DMS79 treated with DMSO at 0.1 percent for 48 hours (cell line): ENCODE measurements around the gene HIGD2B.
"Not testable (repeated sequence)": the region's sequence is repeated elsewhere in the genome, so short reads cannot be mapped to it uniquely, and the experiment has no call there.

Experiments used
- DNase-seq: peaks from one replicate; lab custom pipeline; 2025; lab: John Stamatoyannopoulos, UW

The HIGD2B gene, protein sequence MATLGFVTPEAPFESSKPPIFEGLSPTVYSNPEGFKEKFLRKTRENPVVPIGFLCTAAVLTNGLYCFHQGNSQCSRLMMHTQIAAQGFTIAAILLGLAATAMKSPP

DNA sequence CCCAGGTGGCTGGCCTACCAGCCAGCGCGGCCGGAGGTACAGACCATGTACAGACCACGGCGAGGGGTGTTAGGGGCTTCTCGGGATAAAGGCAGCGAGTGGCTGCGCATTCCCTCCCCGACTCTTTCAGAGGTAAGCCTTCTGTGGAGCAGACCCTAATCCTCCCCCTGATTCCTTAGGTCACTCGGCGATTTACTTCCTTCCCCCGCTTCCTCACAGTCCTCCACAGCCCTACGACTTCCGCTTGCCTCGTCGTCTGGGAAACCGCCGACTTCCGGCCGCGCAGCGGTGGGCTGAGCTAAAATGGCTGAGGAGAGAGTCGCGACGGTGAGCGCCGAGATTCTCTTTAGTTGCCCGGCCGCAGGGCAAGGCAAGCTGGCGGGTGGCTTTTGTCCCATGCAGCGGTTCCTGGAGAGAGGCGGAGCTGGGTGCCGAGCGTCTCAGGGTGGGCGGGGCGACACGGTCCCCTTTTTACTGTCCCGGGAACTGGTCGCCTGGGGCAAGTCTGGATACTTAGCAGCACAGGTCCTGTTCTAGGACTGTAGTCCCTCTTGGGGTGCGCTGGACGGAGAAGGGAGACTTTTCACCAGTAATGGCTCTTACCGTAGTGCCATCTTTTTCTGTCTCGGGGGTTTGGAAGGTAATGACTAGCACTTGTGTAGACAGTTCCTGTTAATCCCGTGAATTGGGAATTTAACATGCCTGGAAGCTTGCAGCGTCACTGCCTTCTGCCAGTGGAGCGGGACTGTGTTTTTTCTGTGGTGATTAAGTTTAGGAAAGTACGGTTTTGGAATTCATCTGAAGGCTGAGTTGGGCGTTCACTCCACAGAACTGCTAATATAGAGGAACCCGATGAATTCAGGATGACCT is at the start of gene HIGD2B, which contains the start of gene BBS4:
Gene HIGD2B (minus strand): TSS at position 258 of the 870 bp plus-strand sequence. CDS start 9,808 bp downstream, outside the sequence.
Gene BBS4 (plus strand): TSS at position 283 of the 870 bp plus-strand sequence. CDS start 21 bp downstream, at position 304.
- no peak for DNase-seq

DNA sequence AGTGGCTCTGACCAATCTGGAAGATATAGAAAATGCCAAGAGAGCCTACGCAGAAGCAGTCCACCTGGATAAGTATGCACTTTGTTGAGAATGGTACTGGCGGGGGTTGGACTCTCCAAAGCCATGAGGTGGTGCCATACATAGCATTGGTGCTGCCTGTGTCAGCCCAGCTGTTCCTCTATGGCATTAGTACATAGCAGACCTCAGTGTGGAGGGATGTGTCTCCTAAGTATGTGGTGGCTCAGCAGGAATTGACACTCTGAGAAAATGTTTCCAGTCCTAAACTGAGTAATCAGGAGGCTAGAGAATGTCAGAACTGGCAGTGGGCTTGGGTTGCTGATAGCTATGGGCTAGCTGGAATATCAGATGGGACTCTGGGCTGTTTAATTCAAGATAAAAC is 49.1 kb upstream of the HIGD2B start:
- DNase-seq: no peak

DNA sequence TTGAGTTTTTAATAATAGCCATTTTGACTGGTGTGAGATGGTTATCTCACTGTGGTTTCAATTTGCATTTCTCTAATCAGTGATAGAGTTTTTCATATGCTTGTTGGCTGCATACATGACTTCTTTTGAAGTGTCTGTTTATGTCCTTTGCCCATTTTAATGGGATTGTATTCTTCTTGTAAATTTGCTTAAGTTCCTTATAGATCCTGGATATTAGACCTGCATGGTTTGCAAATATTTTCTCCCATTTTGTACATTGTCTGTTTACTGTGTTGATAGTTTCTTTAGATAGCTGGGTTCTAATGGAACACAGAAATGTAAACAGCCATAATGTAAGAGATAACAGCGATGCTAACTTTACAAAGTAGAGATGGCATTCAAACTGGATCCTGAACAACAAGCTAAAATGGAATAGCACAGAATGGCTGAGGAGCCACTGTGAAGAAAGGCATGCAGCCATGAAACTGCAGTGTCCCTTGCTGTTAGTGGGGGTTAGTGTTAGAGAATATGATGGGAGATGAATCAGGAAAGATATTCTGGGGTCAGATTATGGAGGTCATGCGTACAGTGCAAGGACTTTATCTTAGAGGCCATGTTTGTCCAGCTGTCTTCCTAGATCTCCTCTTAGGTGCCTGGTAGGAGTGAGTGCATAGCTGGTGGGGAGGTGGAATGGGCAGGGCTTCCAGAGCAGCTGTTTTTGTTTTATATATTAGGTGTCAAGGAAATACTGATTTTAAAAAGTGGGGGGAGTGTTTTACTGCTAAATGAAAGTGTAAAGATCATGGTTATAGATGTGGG is 48.2 kb upstream of the HIGD2B start:
- no peak for DNase-seq

DNA sequence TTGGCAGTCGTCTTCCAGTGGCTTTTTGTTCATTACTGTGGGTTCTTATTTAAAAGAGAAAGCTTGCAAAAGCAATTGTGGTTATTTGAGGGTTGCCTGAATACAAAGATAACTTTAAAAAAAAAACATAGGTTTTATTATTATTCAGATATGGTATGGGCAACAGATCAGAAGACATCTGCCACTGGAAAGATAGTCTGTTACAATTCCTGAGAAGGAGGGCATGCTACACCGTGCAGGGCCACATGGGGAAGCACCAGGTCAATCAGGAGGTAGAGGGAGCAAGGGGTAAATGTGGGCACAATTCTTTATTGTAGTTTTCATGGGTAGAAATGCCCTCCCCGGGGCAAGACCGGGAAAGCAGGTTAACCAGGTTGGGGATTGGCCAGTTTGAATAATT is 46.5 kb upstream of the HIGD2B start:
- DNase-seq: no peak

DNA sequence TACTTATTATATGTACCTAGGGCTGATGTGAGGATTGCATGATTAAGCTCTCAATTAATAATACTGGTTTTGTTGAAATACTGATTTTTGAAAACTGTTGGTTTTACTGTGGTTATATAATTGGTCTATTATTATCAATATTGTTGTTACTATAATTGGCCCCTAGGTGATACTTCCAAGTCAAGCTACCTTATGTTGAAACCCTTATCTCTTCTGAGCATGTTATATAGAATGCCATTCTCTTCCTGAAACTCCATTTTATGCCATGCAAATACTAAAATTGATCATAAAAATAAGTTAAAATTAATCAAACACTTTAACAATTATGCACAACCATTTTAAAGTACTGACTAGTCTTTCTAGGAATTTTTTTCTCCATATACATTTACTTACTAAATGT is 46.1 kb upstream of the HIGD2B start:
- DNase-seq: no peak

DNA sequence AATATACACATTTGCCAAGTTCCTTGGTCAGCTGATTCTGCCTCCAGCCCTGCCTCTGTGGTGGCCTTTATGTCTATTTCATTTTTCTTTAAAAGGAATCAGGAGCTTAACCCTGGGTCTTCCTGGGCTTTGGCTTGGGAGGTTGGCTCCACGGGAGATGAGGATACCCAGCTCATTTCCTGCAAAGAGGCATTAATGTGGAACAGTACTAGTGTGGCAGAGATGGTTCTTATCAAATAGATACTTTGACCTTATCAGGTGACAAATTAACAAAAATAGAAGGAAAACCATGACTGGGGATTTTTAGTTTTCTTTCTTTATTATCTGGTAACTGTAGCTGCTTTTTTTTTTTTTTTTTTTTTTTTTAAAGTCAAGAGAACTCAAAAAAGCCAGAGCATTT is 42.8 kb upstream of the HIGD2B start:
- DNase-seq: no peak

DNA sequence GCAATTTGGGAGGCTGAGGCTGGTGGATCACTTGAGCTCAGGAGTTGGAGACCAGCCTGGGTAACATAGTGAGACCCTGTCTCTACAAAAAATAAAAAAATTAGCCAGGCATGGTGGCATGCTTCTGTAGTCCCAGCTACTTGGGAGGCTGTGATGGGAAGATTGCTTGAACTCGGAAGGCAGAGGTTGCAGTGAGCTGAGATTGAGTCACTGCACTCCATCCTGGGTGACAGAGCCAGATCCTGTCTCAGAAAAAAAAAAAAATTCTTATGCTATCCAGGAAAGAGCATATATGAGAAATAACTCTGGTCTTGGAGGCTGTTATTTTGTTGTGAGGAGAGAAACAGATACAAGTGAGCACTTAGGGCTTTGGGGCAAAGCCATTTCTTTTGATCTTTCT is 42.3 kb upstream of the HIGD2B start:
- not testable (repeated sequence) for DNase-seq

DNA sequence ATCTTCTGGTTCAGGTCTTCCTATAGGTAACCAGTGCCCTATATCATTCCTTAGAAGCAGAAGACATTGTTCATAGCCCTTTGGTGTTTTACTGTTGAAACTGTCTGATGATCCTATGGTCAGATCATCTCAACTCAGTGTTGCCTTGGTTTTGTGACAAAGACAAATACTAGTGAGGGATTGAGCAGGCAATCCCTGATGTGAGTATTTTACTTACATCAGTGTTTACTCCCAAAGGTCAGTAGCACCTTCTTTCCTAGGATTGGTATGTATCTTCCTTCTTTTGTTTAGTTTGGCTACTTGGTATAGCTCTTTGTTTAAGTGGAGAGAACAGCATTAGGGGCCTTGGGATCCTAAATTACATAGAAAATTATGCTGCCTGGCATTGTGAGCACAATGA is 41.2 kb upstream of the HIGD2B start:
- DNase-seq: no peak

DNA sequence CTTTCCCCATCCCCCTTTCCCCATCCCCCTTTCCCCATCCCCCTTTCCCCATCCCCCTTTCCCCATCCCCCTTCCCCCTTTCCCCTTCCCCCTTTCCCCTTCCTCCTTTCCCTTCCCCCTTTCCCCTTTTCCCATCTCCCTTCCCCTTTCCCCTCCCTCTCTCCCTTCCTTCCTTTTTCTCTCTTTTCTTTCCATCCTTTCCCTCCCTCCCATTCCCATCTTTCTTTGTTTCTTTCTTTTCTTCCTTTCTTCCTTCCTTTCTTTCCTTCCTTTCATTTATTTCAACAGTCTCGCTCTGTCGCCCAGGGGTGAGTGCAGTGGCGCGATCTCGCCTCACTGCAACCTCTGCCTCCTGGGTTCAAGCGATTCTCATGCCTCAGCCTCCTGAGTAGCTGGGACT is 39.9 kb upstream of the HIGD2B start:
- DNase-seq: not testable (repeated sequence)

DNA sequence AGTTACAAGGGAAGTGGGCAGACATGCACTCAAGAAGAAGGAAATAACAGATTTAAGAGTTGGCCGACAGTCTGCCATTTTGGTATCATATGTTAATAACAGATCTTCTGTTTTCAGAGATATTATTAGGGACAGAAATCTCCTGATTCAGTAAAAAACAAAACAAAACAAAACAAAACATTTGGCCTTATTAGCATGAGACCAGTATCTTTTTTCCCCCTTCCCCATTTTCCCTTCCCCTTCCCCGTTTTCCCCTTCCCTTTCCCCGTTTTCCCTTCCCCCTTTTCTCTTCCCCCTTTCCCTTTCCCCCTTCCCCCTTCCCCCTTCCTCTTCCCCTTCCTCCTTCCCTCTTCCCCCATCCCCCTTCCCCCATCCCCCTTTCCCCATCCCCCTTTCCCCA is 39.5 kb upstream of the HIGD2B start:
- DNase-seq: no peak

DNA sequence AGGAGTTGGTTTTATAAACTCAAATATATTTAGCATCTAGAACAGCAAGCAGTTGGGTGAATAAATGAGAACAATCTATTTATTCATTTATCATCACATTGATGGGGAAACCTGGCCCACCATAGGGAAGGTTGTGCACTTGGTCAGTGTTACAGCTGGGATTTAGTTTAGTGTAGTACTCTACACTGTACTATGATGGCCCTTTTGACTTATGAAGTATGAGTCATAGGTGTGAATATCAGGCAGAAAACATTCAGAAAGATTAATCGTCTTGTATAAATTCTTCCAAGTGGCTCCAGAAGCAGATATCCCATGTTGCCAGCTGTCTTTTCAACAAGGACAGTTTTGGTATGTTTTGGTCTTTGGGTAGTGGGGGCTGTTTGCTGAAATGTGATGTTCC is 38.0 kb upstream of the HIGD2B start:
- no peak for DNase-seq

DNA sequence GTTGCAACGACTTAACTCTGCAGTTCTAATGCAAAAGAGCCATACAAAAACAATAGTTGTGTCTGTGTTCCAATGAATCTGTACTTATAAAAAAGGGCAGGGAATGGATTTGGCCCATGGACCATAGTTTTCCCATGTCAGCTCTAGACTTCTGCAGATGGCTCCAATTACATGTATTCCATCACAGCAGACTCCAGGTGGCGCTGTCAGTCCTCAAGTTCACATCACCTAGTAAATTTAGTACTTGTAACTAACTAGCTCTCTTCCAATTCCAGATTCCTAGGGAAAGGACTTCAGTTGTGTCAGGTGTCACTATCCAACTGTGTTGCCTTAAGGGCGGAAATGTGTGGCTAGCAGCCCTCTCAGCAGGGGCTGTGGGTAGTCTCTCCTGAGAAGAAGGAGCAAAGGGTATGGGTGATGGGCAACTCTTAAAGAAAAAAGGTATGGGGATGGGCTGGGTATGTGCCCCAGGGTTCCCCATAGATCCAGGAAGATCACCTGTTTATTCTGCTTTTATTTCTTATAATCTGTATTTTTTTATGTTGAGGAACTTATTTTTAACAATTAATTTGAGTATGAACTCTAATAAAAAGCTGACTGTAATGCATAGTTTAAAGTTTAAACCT is 36.2 kb upstream of the HIGD2B start:
- DNase-seq: no peak

DNA sequence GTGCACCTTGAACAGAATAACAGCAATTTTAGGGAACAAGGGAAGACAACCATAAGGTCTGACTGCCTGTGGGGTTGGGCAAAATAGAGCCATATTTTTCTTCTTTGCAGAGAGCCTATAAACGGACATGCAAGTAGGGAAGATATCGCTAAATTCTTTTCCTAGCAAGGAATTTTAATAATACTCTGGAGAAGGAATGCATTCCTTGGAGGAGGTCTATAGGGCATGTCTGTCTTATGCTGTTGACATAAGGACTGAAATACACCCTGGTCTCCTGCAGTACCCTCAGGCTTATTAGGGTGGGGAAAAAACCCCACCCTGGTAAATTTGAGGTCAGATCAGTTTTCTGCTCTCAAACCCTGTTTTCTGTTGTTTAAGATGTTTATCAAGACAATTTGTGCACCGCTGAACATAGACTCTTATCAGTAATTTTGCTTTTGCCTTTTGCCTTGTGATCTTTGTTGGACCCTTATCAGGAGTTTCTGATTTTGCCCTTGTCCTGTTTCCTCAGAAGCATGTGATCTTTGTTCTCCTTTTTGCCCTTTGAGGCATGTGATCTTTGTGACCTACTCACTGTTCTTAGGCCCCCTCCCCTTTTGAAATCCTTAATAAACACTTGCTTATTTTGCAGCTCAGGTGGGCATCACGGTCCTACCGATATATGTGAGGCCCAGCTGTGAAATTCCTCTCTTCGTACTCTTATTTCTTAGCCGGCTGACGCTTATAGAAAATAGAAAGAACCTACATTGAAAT is 22.7 kb upstream of the HIGD2B start:
- not testable (repeated sequence) for DNase-seq

DNA sequence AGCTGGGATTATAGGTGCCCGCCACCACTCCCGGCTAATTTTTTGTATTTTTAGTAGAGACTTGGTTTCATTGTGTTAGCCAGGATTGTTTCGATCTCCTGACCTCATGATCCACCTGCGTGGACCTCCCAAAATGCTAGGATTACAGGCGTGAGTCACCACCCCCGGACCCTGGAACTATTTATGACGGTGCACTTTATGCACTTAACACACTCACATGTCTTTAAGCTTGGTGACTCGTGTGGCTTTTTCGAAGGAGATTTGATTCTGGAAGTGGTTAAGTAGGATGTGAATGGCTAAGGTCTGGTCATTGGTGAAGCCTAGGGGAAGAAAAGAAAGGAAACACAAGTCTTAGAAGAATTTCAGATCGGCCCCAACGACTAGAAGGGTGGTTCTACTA is 20.3 kb upstream of the HIGD2B start:
- no peak for DNase-seq

DNA sequence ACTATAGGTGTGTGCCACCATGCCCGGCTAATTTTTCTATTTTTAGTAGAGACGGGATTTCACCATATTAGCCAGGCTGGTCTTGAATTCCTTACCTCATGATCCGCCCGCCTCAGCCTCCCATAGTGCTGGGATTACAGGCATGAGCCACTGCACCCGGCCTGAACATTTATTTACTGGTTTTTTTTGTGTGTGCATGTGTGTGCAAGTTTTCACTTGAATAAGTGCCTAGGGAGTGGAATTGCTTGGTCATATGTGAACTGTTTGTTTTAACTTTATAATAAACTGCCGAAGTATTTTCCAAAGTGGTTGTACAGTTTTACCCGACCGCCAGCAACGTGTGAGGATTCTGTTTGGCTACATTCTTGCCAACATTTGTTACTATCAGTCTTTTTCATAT is 14.1 kb upstream of the HIGD2B start:
- DNase-seq: no peak

DNA sequence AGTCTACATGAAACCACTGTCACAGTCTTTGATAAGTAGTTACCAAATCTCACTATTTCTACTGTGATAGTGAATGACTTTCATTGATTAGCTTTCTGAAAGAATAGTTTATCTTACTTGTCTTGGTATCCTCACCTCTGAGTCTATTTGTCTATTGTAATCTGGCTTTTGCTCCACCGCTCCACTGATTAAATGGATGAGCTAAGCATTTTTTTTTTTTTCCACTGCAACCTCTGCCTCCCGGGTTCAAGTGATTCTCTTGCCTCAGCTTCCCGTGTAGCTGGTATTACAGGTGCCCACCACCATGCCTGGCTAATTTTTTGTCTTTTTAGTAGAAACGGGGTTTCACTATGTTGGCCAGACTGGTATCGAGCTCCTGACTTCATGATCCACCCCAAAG is 13.0 kb upstream of the HIGD2B start:
- no peak for DNase-seq

DNA sequence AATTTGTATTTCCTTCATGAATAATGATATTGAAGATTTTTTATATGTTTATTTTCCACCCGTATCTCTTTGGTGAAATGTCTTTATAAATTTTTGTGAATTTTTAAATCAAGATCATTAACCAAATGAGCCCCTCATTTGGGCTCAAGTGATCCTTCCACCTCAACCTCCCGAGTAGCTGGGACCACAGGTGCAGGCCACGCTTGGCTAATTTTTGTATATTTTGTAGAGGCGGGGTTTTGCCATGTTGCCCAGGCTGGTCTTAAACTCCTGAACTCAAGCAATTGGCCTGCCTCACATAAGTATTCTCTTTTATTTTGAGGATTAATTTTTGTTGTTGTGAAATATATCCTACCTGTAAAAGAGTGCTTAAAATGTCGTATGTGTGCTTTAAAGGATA is 5.0 kb upstream of the HIGD2B start:
- DNase-seq: peak; percentile 21

DNA sequence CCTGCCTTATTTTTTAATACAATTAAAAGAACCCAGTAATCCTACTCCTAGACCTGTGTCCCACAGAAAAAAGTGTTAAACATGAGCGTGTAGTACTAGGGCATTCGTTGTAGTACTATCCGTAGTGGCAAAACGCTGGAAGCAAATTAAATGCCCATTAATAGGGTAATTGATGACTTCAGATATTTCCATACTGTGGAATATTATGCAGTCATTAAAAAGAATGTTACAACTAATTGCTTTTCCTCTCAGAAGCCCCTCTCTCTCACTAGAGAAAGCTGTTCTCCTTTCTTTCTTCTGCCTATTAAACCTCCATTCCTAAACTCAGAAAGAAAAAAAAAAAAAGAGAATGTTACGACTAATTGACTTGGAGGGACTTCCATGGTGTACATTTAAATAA is 2.7 kb upstream of the HIGD2B start:
- no peak for DNase-seq

DNA sequence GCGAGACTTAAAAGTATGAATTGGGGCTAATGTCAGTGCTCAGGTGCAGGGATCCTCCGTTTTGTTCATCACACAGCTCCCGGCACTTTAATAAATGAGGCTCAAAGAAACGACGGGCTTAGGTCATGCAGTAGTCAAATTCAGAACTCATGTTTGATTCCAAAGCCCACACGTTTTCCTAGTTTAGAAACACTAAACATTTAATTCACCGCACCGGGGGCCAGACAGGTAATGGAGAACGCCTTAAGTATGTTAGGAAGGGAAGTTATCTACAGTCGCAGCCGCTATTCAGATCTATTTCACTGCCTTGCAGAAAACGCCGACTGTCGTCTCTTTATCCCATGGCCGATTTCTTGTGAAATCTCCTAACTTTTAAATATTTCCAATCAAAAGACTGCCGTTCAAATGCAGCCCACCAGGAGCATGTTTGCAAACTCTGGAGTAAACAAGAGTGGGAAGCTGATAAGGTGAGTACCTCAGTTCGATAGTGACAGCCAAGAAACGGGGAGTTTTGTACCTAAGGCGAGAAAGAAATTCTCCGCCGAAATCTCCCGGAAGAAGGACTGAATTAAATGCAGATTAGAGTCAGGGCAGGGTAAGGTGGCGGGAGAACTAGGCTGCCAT is 569 bp downstream of the HIGD2B start:
- DNase-seq: no peak

DNA sequence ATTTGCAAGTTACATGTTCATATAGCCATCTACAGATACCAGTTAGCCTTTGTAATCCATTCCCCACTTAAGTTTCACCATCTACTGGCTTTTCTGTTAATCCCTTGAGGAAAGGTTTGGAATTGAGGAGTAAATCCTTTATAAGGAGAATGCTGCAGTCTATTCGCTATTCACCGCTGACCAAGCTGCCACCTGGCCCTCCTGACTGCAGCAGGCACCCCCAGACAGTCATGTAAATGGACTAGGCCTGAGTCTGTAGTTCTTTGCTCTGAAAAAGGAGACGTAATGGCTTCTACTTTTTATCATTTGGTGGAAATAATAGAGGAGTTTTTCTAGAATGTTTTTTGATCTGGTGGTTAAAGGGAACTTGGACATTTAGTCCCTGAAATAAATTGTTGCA is 3.2 kb downstream of the HIGD2B start:
- no peak for DNase-seq

DNA sequence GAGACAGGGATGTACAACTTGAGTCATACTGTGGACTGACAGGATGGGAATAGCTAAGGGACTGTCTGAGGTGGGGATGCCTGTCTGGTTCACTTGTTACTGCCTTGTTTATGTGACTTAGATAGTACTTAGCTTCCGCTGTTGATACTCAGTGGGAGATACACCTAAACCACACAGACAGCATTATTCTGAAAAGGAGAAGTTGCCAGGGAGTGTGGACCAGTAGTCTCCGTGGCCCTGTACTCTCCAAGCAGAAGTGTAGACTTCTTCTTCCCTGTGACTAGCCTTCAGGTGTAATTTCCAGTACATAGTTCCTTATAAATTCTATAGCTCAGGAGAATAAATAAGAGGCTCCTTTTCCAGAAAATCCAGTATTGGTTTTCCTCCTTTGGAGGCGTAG is 5.1 kb downstream of the HIGD2B start:
- no peak for DNase-seq
